Suprapubic skin (tissue), 4 donors: Measurements from ENCODE around the gene TAB3. TPM values are rescaled to one million over a fixed set of nuclear protein-coding genes. Genes with fewer than 3 reads are reported as not detected.

Experiments used
- DNase-seq, 2 donors: peaks; one replicate each; pipeline ENCODE4 v3.0.0-alpha.2; 2019; ENCODE audit warnings: low spot score in 2 of 2
- H3K27ac ChIP-seq: fragments of 200-600 bp; sonication (generic); one replicate; pipeline ENCODE4 v1.5.1; 2019
- H3K27me3 ChIP-seq: fragments of 200-600 bp; sonication (generic); one replicate; pipeline ENCODE4 v1.5.1; 2019
- H3K36me3 ChIP-seq: fragments of 200-600 bp; sonication (generic); one replicate; pipeline ENCODE4 v1.5.1; 2019
- H3K4me1 ChIP-seq: fragments of 200-600 bp; sonication (generic); one replicate; pipeline ENCODE4 v1.5.1; 2019
- H3K4me3 ChIP-seq: fragments of 200-600 bp; sonication (generic); one replicate; pipeline ENCODE4 v1.5.1; 2019; ENCODE audit warnings: mild to moderate bottlenecking
- H3K9me3 ChIP-seq: fragments of 200-600 bp; sonication (generic); one replicate; pipeline ENCODE4 v1.5.1; 2019
- CTCF ChIP-seq, 2 donors: fragments of 200-600 bp in 1 of 2; fragments of 450-650 bp in 1 of 2; sonication (generic) in 1 of 2; IDR thresholded peaks; one replicate each; pipeline ENCODE4 v1.5.1; 2016 to 2019; ENCODE audit warnings: antibody characterized with exemption in 2 of 2, mild to moderate bottlenecking in 1 of 2, moderate library complexity in 1 of 2
- EP300 ChIP-seq: sonication (generic); formaldehyde crosslinking; IDR thresholded peaks from one replicate; pipeline ENCODE4 v1.6.1; 2017; ENCODE audit warnings: antibody characterized with exemption
- POLR2A ChIP-seq, 2 donors: fragments of 450-650 bp; IDR thresholded peaks; one replicate each; pipeline ENCODE4 v1.6.1; 2017; ENCODE audit warnings: antibody characterized with exemption in 2 of 2, mild to moderate bottlenecking in 2 of 2, moderate library complexity in 2 of 2
- POLR2AphosphoS5 ChIP-seq, 3 donors: sonication (generic); formaldehyde crosslinking; IDR thresholded peaks; one replicate each; pipeline ENCODE4 v1.6.1; 2017; ENCODE audit warnings: antibody characterized with exemption in 3 of 3
- WGBS: methylation state at CpG from one replicate; pipeline ENCODE4 v1.1.5; 2018; 5-methylcytosine and 5-hydroxymethylcytosine counted together
- total RNA-seq, 4 donors: library from RNA; depleted of rRNA; stranded (reverse); fragments of >200 nt; gene quantifications; one replicate each; pipeline ENCODE4 v1.1.0, GENCODE V29; 2016

The TAB3 gene
- total RNA-seq, 4 donors from 2014 or later: 23.2 to 41.9 (median 26.8) TPM

DNA sequence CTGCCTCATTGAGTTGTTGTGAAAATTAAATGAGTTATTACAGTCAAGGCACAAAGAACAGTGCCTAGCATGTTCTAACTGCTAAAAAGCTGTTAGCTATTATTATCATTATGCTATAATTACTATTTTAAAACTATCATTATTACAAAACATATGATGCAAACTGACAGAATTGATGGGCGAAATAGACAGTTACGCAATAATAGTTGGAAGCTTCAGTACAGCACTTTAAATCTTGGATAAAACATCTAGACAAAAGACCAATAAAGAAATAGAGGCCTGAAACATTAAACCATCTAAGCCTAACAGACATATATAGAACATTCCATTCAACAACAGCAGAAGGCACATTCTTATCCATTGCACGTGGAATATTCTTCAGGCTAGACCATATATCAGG, 73.0 kb downstream of the TAB3 start:
- H3K27me3 ChIP-seq: no peaks in the 10 kb centered on the region
- no peaks in the 10 kb centered on the region for H3K4me1 ChIP-seq
- TF ChIP-seq POLR2AphosphoS5 (IDR thresholded peaks at IDR 0.05) (no peak), EP300 (no peak), POLR2A (IDR thresholded peaks at IDR 0.05) (no peak), CTCF (IDR thresholded peaks at IDR 0.05) (no peak)
- WGBS: 67% methylated on average over 3 of the region's 3 CpGs
- H3K36me3 ChIP-seq: no peaks in the 10 kb centered on the region
- no peak for DNase-seq
- H3K27ac ChIP-seq: no peak overlapping the region
- no peaks in the 10 kb centered on the region for H3K9me3 ChIP-seq
- no peak overlapping the region for H3K4me3 ChIP-seq

- WGBS: 80% methylated on average over 7 of the region's 7 CpGs
- H3K36me3 ChIP-seq: no peaks in the 10 kb centered on the region
- H3K9me3 ChIP-seq: no peaks in the 10 kb centered on the region
- DNase-seq: no peak
- no peak overlapping the region for H3K4me3 ChIP-seq
- no peaks in the 10 kb centered on the region for H3K27me3 ChIP-seq
- TF ChIP-seq CTCF (IDR thresholded peaks at IDR 0.05) (no peak), POLR2AphosphoS5 (IDR thresholded peaks at IDR 0.05) (no peak), EP300 (no peak), POLR2A (IDR thresholded peaks at IDR 0.05) (no peak)
- H3K4me1 ChIP-seq: no peaks in the 10 kb centered on the region
- no peak overlapping the region for H3K27ac ChIP-seq
Measured at GRCh38 chrX:30814978-30815377, 74.1 kb downstream of the TAB3 start.

DNA sequence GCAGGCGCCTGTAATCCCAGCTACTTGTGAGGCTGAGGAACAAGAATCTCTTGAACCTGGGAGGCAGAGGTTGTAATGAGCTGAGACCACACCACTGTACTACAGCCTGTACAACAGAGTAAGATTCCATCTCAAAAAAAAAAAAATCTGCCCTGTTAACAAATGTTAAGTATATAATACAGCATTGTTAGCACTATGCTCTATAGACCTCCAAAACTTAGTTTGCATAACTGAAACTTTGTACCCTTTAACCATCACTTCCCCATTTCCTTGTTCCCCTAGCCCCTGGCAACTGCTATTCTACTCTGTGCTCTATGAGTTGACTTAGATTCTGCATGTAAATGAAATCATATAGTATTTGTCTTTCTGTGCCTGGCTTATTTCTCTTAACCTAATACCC, 76.7 kb downstream of the TAB3 start:
- no peak for DNase-seq
- Histone ChIP-seq H3K9me3 (no peaks in the 10 kb centered on the region), H3K4me3 (no peak overlapping the region), H3K36me3 (no peaks in the 10 kb centered on the region), H3K27ac (no peak overlapping the region), H3K4me1 (no peaks in the 10 kb centered on the region), H3K27me3 (no peaks in the 10 kb centered on the region)
- 74% methylated on average over 1 of the region's 1 CpG for WGBS
- TF ChIP-seq POLR2AphosphoS5 (IDR thresholded peaks at IDR 0.05): no peak
- no peak for TF ChIP-seq CTCF (IDR thresholded peaks at IDR 0.05)

- TF ChIP-seq CTCF (IDR thresholded peaks at IDR 0.05): no peak
- no peak for TF ChIP-seq POLR2AphosphoS5 (IDR thresholded peaks at IDR 0.05)
- TF ChIP-seq POLR2A (IDR thresholded peaks at IDR 0.05): no peak
- TF ChIP-seq EP300: no peak
- H3K4me1 ChIP-seq: no peaks in the 10 kb centered on the region
- DNase-seq: no peak
- no peaks in the 10 kb centered on the region for H3K27me3 ChIP-seq
- H3K4me3 ChIP-seq: no peak overlapping the region
- H3K36me3 ChIP-seq: no peaks in the 10 kb centered on the region
- no peak overlapping the region for H3K27ac ChIP-seq
- 68% methylated on average over 7 of the region's 7 CpGs for WGBS
- no peaks in the 10 kb centered on the region for H3K9me3 ChIP-seq
Measured at GRCh38 chrX:30806187-30806728, 82.8 kb downstream of the TAB3 start.

- 72% methylated on average over 2 of the region's 2 CpGs for WGBS
- DNase-seq: peak in 1 of 2 donors; percentile 45
- Histone ChIP-seq H3K36me3 (no peaks in the 10 kb centered on the region), H3K27me3 (no peaks in the 10 kb centered on the region), H3K4me1 (no peaks in the 10 kb centered on the region), H3K27ac (no peak overlapping the region), H3K4me3 (no peak overlapping the region), H3K9me3 (no peaks in the 10 kb centered on the region)
- TF ChIP-seq EP300 (no peak), CTCF (IDR thresholded peaks at IDR 0.05) (no peak), POLR2AphosphoS5 (IDR thresholded peaks at IDR 0.05) (no peak), POLR2A (IDR thresholded peaks at IDR 0.05) (no peak)
Measured at GRCh38 chrX:30804462-30804861, 84.6 kb downstream of the TAB3 start.
